ENCODE results near the gene HOXD12.

HOXD12 gene

GRCh38 chr2:176123411-176124109 is 24.0 kb downstream of the HOXD12 start:
- TF ChIP-seq, protein P1, sequence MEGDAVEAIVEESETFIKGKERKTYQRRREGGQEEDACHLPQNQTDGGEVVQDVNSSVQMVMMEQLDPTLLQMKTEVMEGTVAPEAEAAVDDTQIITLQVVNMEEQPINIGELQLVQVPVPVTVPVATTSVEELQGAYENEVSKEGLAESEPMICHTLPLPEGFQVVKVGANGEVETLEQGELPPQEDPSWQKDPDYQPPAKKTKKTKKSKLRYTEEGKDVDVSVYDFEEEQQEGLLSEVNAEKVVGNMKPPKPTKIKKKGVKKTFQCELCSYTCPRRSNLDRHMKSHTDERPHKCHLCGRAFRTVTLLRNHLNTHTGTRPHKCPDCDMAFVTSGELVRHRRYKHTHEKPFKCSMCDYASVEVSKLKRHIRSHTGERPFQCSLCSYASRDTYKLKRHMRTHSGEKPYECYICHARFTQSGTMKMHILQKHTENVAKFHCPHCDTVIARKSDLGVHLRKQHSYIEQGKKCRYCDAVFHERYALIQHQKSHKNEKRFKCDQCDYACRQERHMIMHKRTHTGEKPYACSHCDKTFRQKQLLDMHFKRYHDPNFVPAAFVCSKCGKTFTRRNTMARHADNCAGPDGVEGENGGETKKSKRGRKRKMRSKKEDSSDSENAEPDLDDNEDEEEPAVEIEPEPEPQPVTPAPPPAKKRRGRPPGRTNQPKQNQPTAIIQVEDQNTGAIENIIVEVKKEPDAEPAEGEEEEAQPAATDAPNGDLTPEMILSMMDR (IDR thresholded peaks at IDR 0.05; ENCODE audit: low read depth, low read length, missing control alignments) = no peak
- no peak for DNase-seq (ENCODE audit: extremely low read depth, low read depth)

GRCh38 chr2:176124110-176124946 is 24.7 kb downstream of the HOXD12 start:
- TF ChIP-seq, protein P1 (IDR thresholded peaks at IDR 0.05; ENCODE audit: low read depth, low read length, missing control alignments) = no peak
- no peak for DNase-seq (ENCODE audit: extremely low read depth, low read depth)
- H3K4me3 ChIP-seq (replicated peaks; ENCODE audit: low read depth, low read length) = no peak overlapping the region

More at GRCh38 chr2:176123411-176124109, 24.0 kb downstream of the HOXD12 start:
- no peak overlapping the region for H3K4me3 ChIP-seq (replicated peaks; ENCODE audit: low read depth, low read length)

DNA sequence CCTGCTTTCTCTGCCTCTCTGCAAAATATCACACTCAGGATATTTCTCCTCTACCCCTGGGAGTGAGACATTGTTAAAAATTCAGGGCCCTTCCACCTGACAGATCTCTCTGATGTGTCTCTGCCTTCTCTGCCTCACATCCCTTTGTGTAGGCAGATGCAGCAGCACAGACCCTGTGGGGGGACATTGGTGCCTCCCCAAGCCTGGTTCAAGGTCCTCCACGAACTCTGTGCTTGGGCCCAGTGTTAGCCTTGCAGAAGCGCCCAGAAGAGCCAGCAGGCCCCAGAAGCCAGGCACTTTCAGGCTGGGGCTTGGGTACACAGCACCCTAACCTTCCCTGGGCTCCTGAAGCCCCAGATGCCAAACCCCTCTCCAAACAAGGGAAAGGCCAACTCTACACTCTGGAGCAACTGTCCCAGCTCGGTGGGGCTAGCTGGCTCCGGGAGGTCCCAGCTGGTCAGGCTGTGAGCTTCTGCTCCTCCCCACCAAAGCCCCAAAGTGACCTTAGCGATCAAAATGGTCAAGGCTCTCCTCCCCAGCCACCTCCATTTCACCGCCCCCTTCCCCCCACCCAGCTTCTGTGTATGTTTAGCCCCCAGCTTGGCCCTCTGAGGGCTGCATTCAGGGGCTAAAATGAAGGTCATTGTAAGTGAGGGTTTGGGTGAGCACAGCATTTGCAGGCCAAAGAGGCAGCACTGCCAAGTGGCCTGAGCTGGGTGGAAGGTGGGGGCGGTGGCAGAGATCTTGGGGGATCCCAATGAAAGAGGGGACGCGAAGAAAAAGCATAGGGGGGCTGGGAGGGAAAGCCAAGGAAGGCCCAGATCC is 25.6 kb downstream of the HOXD12 start:
- no peak overlapping the region for H3K4me3 ChIP-seq (replicated peaks; ENCODE audit: low read depth, low read length)
- DNase-seq (ENCODE audit: extremely low read depth, low read depth) = no peak
- TF ChIP-seq, protein P1 (IDR thresholded peaks at IDR 0.05; ENCODE audit: low read depth, low read length, missing control alignments) = no peak

GRCh38 chr2:176125772-176126054 is 26.1 kb downstream of the HOXD12 start:
- DNase-seq (ENCODE audit: extremely low read depth, low read depth) = no peak
- TF ChIP-seq, protein P1 (IDR thresholded peaks at IDR 0.05; ENCODE audit: low read depth, low read length, missing control alignments) = no peak

DNA sequence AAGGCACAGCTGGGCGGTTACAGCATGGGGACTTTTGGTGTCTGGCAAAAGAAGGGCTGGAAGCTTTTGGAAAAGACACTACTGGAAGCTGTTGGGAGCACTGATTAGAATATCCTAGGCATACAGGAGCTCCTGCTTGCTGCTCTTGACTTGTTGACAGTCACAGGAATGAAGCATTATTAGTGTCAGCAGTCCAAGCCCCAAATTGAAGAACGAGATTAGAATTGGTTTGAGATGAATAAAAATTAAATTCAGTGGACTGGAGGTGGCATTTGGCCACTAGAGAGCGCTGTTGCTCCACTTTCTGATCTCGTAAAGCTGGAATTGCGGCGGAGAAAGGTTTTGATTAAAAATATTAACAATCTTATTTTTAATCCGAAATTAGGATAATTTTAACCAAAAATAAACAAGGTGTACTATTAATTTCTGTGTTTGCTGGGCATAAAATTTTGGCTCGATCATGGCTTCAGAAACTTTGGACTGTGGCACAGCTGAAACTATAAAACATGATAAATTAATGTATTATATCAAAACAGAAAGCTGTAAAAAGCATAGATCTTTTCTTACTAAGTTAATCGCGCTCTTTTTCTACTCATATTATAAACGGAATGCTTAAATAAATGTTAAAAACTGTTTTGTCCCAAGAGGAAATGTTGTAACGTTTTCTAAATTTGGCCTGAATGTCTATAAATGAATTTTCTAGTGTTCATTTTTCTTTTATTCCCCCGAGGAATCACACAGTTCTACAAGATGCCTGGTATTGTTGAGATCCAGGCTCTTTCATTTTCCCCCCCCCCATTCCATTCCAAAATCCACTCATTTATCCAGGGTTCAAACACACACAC is 27.6 kb downstream of the HOXD12 start:
- TF ChIP-seq, protein P1 (IDR thresholded peaks at IDR 0.05; ENCODE audit: low read depth, low read length, missing control alignments) = peak; percentile 68
- no peak overlapping the region for H3K4me3 ChIP-seq (replicated peaks; ENCODE audit: low read depth, low read length)
- DNase-seq (ENCODE audit: extremely low read depth, low read depth) = peak; percentile 32

More at GRCh38 chr2:176125772-176126054, 26.1 kb downstream of the HOXD12 start:
- H3K4me3 ChIP-seq (replicated peaks; ENCODE audit: low read depth, low read length) = no peak overlapping the region

DNA sequence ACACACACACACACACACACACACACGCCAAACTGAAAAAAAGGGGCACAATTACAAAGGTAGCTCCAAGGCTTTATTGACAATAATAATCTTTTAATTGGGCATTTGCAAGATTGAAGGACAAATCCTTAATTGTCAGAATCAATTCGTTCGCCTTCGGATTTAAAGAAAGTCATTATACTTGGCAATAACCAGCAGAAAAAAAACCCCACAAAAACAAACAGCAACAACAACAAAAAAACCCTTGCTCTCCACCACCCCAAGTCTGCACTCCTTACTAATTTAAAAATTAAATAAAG is 28.1 kb downstream of the HOXD12 start:
- TF ChIP-seq, protein P1 (IDR thresholded peaks at IDR 0.05; ENCODE audit: low read depth, low read length, missing control alignments) = no peak
- no peak overlapping the region for H3K4me3 ChIP-seq (replicated peaks; ENCODE audit: low read depth, low read length)
- DNase-seq (ENCODE audit: extremely low read depth, low read depth) = no peak

All from HFF-Myc (cell line).